Neural crest cell (in vitro differentiated cells): ENCODE results near the gene EPHA1. TPM values are rescaled to one million over a fixed set of nuclear protein-coding genes. Genes with fewer than 3 reads are reported as not detected.

Experiments used
- DNase-seq: peaks from one replicate; pipeline ENCODE4 v3.0.0; 2021; ENCODE audit warnings: low read depth, mixed read lengths, low spot score
- H3K27ac Mint-ChIP-seq: one replicate; pipeline ENCODE4 v1.8.0; 2021; ENCODE audit warnings: mild to moderate bottlenecking, mixed read lengths; ENCODE audit not compliant: unreplicated experiment
- H3K27me3 Mint-ChIP-seq: 2 replicates; pipeline ENCODE4 v1.8.0; 2021; ENCODE audit warnings: low read depth, mild to moderate bottlenecking, mixed read lengths
- H3K36me3 Mint-ChIP-seq: 2 replicates; pipeline ENCODE4 v1.8.0; 2021; ENCODE audit warnings: low read depth, mild to moderate bottlenecking, mixed read lengths
- H3K4me1 Mint-ChIP-seq: 2 replicates; pipeline ENCODE4 v1.8.0; 2021; ENCODE audit warnings: mixed read lengths
- H3K4me3 Mint-ChIP-seq: one replicate; pipeline ENCODE4 v1.8.0; 2021; ENCODE audit warnings: mild to moderate bottlenecking, mixed read lengths
- H3K9me3 Mint-ChIP-seq: 2 replicates; pipeline ENCODE4 v1.8.0; 2021; ENCODE audit warnings: mixed read lengths
- total RNA-seq: library from RNA; stranded (reverse); gene quantifications from 2 replicates; pipeline ENCODE4 v1.2.1, GENCODE V29; 2021
- TF ChIP-seq, protein P1 (sequence below): fragments of 200-600 bp; sonication (generic); conservative IDR thresholded peaks from 2 replicates; pipeline ENCODE4 v1.5.0; 2021; ENCODE audit warnings: antibody characterized with exemption, mild to moderate bottlenecking

EPHA1 gene
- total RNA-seq, 1 donor from 2014 or later = not detected

DNA sequence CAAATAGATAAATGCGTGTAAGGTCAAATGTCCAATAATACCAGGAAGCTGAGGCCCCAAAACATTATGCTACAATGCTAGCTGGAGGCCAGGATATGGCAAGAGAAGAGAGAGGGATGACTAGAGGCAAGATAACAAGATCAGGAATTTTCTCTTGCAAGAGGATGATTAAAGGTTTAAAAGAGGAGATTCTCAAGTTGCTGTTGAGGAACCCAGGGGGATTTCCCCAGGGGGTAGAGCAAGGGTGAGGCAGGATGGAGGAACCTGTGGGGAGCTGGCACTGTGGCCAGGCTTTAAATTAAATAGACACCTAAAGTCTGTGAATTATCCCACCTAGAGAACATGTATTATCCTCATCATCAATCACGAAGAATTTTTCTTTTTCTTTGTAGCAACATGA, 31.2 kb upstream of the EPHA1 start:
- Mint-ChIP-seq H3K4me3 (no peak overlapping the region), H3K36me3 (no peaks in the 10 kb centered on the region)
- DNase-seq = no peak

DNA sequence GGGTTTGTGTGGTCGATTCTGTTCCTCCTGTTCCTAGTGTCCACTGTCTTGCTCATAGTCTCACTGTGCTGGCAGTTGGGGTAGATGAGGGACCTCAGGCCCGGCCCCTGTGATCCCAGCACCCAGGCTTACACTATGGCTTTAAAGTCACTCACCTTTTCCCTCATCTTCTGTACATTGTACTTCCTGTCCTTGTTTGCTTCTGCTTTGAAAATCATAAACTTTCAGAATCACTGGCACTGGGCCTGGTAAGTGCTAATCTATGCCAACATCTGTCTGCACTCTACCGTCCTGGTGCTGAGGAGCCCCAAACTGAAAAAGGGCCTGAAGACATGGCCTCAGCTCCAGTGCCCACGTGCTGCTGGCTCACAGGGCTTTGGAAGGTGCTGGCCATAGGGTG, 28.9 kb upstream of the EPHA1 start:
- no peak for DNase-seq
- Mint-ChIP-seq H3K36me3 (no peaks in the 10 kb centered on the region), H3K27me3 (no peaks in the 10 kb centered on the region), H3K4me1 (no peaks in the 10 kb centered on the region), H3K9me3 (peaks cover 2% of the 10 kb centered on the region), H3K27ac (no peak overlapping the region), H3K4me3 (no peak overlapping the region)
- TF ChIP-seq, protein P1, sequence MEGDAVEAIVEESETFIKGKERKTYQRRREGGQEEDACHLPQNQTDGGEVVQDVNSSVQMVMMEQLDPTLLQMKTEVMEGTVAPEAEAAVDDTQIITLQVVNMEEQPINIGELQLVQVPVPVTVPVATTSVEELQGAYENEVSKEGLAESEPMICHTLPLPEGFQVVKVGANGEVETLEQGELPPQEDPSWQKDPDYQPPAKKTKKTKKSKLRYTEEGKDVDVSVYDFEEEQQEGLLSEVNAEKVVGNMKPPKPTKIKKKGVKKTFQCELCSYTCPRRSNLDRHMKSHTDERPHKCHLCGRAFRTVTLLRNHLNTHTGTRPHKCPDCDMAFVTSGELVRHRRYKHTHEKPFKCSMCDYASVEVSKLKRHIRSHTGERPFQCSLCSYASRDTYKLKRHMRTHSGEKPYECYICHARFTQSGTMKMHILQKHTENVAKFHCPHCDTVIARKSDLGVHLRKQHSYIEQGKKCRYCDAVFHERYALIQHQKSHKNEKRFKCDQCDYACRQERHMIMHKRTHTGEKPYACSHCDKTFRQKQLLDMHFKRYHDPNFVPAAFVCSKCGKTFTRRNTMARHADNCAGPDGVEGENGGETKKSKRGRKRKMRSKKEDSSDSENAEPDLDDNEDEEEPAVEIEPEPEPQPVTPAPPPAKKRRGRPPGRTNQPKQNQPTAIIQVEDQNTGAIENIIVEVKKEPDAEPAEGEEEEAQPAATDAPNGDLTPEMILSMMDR = no peak

More for the DNA sequence above, 31.2 kb upstream of the EPHA1 start:
- Mint-ChIP-seq H3K4me1 (no peaks in the 10 kb centered on the region), H3K27ac (no peak overlapping the region), H3K9me3 (no peaks in the 10 kb centered on the region), H3K27me3 (no peaks in the 10 kb centered on the region)
- TF ChIP-seq, protein P1 = no peak

DNA sequence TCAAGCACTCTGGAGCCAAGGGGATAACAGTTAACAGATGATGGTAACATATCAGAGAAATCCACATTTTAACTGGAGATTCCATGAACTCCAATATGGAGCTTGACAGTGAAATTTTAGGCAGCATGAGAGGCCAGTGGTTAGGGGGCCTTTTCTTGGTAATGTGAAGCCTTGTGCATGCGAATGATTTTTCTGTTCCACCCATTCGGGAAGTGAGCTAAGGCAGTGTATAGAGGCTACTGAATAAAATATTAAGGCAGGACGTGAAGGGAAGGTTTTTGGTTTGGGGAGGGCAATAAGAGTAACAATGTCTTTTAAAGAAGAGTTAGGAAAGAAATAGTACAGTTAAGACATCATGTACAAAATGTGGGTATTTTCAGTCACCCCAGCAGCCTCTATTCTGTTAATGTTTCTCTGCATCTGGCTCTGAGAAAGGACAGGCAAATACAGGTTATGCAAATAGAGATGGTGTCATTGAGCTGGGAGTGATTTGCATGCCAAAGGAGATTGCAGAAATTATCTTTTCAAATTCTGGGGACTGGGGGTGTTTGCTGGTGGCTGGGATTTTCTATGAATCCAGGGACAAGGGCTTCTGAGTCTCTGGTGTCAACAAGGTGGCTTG, 27.8 kb upstream of the EPHA1 start:
- H3K27ac Mint-ChIP-seq = no peak overlapping the region
- no peak overlapping the region for H3K4me3 Mint-ChIP-seq
- H3K4me1 Mint-ChIP-seq = no peaks in the 10 kb centered on the region
- DNase-seq = no peak
- no peaks in the 10 kb centered on the region for H3K36me3 Mint-ChIP-seq
- H3K27me3 Mint-ChIP-seq = no peaks in the 10 kb centered on the region
- TF ChIP-seq, protein P1 = no peak
- peaks cover 2% of the 10 kb centered on the region for H3K9me3 Mint-ChIP-seq

DNA sequence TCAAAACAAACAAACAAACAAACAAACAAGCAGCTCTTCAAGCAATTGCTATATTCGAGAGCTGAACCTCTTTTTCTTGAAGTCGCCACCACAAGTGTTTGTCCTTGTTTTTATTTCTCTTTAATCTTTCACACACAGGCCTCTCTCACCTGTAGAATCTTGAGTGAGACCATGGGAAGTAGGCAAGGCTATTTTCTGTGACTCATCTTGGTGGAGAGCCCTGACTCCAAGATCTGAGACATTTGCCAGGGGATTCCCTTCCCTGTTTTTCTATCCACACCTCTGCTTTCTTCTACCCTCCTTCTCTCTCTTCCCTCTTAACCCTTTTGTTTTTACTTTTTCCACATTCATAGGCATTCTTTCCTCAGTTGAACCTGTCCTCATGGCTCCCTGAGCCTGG, 26.6 kb upstream of the EPHA1 start:
- Mint-ChIP-seq H3K36me3 (no peaks in the 10 kb centered on the region), H3K9me3 (peaks cover 2% of the 10 kb centered on the region), H3K4me1 (no peaks in the 10 kb centered on the region), H3K27ac (no peak overlapping the region), H3K27me3 (no peaks in the 10 kb centered on the region), H3K4me3 (no peak overlapping the region)
- TF ChIP-seq, protein P1 = no peak
- no peak for DNase-seq

DNA sequence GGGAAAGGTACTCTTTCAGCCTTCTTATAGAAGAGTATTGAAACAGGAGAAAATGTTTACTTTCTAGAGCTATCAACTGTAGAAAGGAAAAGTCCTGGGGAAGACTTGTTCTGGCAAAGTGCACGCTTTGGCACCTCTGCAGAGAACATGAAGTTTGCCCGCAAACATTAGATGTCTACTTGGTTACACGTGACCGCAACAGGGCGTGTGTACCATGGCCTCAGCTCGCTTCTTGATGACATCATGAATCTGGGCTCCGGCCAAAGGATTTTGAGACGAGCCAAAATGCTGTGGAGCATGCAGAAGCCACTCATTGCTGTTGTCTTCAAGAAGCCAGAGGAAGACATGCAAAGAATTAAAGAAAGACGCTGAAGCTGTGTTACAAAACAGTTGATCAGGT, 26.0 kb upstream of the EPHA1 start:
- DNase-seq = no peak
- TF ChIP-seq, protein P1 = no peak
- no peaks in the 10 kb centered on the region for H3K27me3 Mint-ChIP-seq
- H3K9me3 Mint-ChIP-seq = peaks cover 2% of the 10 kb centered on the region
- no peak overlapping the region for H3K4me3 Mint-ChIP-seq
- H3K27ac Mint-ChIP-seq = no peak overlapping the region
- H3K4me1 Mint-ChIP-seq = no peaks in the 10 kb centered on the region
- no peaks in the 10 kb centered on the region for H3K36me3 Mint-ChIP-seq
